Omental fat pad (tissue), 4 donors: Measurements from ENCODE around the gene CAPZB. TPM values are rescaled to one million over a fixed set of nuclear protein-coding genes. Genes with fewer than 3 reads are reported as not detected.

Experiments used
- ATAC-seq: fragments of 150-250 bp; one replicate; pipeline ENCODE4 v1.9.1; 2016; ENCODE audit warnings: mild to moderate bottlenecking, moderate library complexity; ENCODE audit not compliant: low FRiP score
- DNase-seq: peaks from one replicate; pipeline ENCODE4 v3.0.0-alpha.2; 2019; ENCODE audit warnings: low spot score
- total RNA-seq, 4 donors: library from RNA; depleted of rRNA; stranded (reverse); fragments of >200 nt; gene quantifications; one replicate each; pipeline ENCODE4 v1.1.0, GENCODE V29; 2016
- TF ChIP-seq, protein P1 (sequence below), 3 donors: fragments of 450-650 bp; IDR thresholded peaks; one replicate each; pipeline ENCODE4 v1.5.1; 2016 to 2017; ENCODE audit warnings: antibody characterized with exemption in 3 of 3, mild to moderate bottlenecking in 3 of 3, moderate library complexity in 2 of 3

The CAPZB gene
- total RNA-seq, 4 donors from 2014 or later, result 98.0 to 130 (median 120) TPM

DNA sequence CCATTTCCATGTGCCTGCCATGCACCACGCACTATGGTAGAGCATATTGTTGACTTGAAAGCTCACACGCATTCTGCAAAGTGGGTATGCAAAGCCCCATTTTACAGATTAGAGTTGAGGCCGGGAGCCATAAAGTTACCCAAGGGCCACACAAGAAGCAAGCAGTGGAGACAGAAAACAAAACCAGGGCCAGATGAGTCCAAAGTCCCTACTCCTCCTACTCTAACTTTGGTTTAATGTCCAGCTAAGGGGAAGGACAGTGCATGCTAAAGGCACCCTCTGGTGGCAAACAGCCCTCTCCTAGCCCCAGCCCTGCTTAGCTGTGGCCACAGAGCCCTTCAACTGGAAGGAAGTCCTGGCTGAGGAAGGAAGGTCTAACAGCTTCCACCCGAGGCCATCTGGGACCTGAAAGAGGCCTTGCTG is 98.3 kb downstream of the CAPZB start:
- ATAC-seq (no peak), DNase-seq (no peak)
- TF ChIP-seq, protein P1, sequence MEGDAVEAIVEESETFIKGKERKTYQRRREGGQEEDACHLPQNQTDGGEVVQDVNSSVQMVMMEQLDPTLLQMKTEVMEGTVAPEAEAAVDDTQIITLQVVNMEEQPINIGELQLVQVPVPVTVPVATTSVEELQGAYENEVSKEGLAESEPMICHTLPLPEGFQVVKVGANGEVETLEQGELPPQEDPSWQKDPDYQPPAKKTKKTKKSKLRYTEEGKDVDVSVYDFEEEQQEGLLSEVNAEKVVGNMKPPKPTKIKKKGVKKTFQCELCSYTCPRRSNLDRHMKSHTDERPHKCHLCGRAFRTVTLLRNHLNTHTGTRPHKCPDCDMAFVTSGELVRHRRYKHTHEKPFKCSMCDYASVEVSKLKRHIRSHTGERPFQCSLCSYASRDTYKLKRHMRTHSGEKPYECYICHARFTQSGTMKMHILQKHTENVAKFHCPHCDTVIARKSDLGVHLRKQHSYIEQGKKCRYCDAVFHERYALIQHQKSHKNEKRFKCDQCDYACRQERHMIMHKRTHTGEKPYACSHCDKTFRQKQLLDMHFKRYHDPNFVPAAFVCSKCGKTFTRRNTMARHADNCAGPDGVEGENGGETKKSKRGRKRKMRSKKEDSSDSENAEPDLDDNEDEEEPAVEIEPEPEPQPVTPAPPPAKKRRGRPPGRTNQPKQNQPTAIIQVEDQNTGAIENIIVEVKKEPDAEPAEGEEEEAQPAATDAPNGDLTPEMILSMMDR (IDR thresholded peaks at IDR 0.05), result no peak

DNA sequence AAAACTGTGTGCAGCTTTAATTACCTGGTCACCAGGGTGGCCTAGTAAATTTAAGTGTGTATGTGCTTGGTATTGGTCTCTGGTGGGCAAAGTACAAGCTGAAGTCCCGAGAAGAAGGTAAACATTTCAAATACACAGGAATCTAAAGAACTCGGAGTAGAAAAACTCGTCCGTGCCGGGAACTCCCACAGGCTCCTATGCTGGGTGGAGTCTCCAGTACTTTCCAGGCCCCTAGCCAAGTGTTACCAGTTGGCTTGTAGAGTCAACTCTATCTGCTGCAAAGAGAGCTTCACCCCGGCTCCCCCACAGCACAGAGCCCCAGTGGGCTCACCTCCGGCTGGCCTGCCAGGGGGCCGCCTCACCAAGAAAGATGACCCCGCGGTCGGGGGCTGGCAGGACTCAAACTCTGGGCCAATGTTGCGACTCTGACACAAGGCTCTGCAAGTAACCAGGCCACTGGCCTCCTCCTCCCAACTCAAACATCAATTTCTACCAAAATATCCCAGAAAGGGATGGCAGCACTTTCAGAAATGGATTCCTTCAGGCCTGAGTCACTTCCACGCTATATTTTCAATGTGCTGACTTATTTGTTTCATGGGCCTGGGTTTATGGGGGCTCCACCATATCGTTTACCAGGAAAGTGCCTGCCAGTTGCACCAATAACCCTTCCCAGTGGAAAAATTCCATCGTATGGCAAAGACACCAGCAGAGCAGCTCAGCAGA is 99.3 kb downstream of the CAPZB start:
- TF ChIP-seq, protein P1 (IDR thresholded peaks at IDR 0.05), result no peak
- ATAC-seq (peak; percentile 35), DNase-seq (no peak)

DNA sequence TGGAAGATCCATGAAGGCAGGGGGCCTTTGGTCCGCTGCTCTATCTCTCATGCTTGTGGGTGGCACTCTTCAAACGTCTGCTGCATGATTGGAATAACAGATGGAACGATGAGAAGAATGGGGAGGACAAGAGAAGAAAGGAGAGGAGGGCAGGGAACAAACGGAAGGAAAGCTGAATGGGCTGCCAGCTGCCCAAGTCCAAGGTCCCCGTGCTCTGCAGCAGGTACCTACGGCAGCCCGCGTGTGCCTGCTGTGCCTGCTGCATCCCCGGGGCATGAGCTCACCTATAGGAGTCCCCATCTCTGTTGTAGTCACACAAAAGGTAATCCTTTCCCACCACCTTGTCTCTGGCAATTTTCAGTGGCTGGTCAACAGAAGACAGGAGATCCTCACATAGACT is 100.1 kb downstream of the CAPZB start:
- no peak for ATAC-seq
- TF ChIP-seq, protein P1 (IDR thresholded peaks at IDR 0.05), result no peak
- no peak for DNase-seq

DNA sequence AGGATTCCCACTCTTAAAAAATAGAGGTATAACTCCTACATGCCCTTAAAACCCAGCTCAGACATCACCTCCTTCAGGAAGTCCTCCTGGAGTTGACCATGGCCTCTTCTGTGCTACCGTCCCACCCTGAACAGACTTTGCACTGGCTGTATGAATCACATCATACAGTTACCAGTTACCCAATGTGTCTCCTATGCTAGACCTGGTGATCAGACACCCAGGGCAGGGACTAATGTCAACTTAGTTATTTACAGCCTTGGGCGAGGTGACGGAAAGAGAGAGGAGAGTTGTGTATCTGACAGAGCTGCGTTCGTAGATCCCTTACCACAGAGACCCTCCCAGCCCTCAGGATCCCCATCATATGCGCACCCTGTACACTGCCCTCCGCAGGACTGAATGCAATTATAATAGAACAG is 100.6 kb downstream of the CAPZB start:
- DNase-seq (no peak), ATAC-seq (no peak)
- TF ChIP-seq, protein P1 (IDR thresholded peaks at IDR 0.05), result no peak

DNA sequence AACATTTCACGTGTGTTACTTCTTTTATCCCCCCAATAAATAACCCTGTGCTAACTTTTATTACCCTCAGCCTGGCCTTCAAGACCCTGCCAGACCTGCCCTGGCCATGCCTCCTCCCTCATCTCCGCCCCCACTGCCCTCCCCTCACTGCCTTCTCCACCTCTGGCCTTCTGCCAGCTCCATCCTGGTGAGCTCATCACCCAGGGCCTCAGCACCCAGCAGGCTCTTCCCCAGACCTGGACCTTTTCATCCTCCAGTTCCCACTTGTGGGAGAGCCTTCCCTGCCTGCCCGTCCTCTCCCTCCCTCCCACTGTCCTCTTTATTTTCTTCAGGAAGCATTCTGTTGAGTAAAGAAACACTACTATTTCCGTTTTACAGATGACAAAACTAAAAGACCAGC is 101.2 kb downstream of the CAPZB start:
- TF ChIP-seq, protein P1 (IDR thresholded peaks at IDR 0.05), result no peak
- ATAC-seq (no peak), DNase-seq (no peak)

DNA sequence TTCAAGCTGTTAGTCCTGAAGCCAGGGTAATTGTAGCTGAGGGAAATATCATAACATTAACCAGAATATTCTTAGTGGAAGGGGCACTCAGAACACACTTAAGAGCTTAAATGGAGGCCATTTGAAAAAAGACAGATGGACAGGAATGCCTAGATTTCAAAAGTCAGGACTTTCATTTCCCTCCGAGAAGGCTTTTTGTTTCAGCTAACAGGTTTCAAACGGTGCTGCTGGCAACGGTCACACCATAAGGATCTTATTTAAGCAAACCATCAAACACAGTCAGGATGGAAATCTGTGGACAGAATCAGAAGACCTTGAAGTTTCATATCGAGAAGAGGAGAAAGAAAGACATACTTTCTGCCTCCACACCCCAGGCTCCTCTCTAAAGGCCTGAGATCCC is 103.1 kb downstream of the CAPZB start:
- TF ChIP-seq, protein P1 (IDR thresholded peaks at IDR 0.05), result no peak
- ATAC-seq, result no peak
- no peak for DNase-seq

DNA sequence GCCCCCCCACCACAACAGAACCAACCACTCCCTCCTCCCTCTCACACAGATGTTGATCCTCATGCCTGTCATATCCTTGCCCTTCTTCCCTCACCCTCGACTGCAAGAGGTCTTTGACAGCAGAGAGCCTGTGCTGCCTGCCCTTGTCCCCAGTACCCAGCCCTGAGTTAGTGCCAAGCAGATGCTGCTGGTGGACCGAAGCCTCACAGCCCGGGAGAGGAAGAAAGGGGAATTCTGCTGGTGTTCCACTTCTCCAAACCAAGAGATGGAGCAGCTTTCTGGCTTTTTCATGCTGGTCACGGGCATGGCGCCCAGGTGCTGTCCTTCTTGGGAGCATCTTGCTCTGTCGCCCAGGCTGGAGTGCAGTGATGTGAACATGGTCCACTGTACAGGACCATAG is 104.1 kb downstream of the CAPZB start:
- ATAC-seq, result no peak
- DNase-seq, result no peak
- TF ChIP-seq, protein P1 (IDR thresholded peaks at IDR 0.05), result no peak
